LNCAP (cell line): Measurements from ENCODE around the gene THBD.

Experiments
- CTCF ChIP-seq: fragments of 450-650 bp; IDR thresholded peaks from 2 replicates; pipeline ENCODE4 v1.5.1; 2017; ENCODE audit warnings: mild to moderate bottlenecking

Gene THBD

GRCh38 chr20:23088866-23089265, 39.4 kb upstream of the THBD start:
- no peak for TF ChIP-seq CTCF

- no peak for TF ChIP-seq CTCF
Measured at GRCh38 chr20:23087587-23088251, 38.2 kb upstream of the THBD start.

GRCh38 chr20:23086931-23087411, 37.5 kb upstream of the THBD start:
- no peak for TF ChIP-seq CTCF

- TF ChIP-seq CTCF = no peak
Measured at GRCh38 chr20:23086056-23086566, 36.6 kb upstream of the THBD start, which contains the start of gene CD93. Gene CD93 (minus strand): TSS chr20:23086324. CDS start chr20:23086192, 132 bp downstream.

GRCh38 chr20:23085436-23086055, 36.1 kb upstream of the THBD start:
- TF ChIP-seq CTCF = no peak

GRCh38 chr20:23084845-23085365, 35.4 kb upstream of the THBD start:
- no peak for TF ChIP-seq CTCF

GRCh38 chr20:23084282-23084844, 34.9 kb upstream of the THBD start:
- no peak for TF ChIP-seq CTCF
